Dermis blood vessel endothelial cell (primary cell): Measurements from ENCODE around the gene SCLY. TPM values are rescaled to one million over a fixed set of nuclear protein-coding genes. Genes with fewer than 3 reads are reported as not detected.
"Not testable (repeated sequence)": the region's sequence is repeated elsewhere in the genome, so short reads cannot be mapped to it uniquely, and the experiment has no call there.

Experiments
- DNase-seq: peaks from one replicate; pipeline ENCODE4 v3.0.0; 2010
- total RNA-seq: library from RNA; depleted of rRNA; stranded (reverse); fragments of >200 nt; gene quantifications from 2 replicates; pipeline ENCODE4 v1.2.3, GENCODE V29; 2014

The SCLY gene
- total RNA-seq, 1 donor from 2014 or later, result 15.1 TPM

- DNase-seq, result no peak
Observed at GRCh38 chr2:238040918-238041317, 19.9 kb upstream of the SCLY start.

GRCh38 chr2:238042090-238042489, 18.7 kb upstream of the SCLY start:
- no peak for DNase-seq

- peak; percentile 40 for DNase-seq
Observed at GRCh38 chr2:238042849-238043584, 17.8 kb upstream of the SCLY start.

DNA sequence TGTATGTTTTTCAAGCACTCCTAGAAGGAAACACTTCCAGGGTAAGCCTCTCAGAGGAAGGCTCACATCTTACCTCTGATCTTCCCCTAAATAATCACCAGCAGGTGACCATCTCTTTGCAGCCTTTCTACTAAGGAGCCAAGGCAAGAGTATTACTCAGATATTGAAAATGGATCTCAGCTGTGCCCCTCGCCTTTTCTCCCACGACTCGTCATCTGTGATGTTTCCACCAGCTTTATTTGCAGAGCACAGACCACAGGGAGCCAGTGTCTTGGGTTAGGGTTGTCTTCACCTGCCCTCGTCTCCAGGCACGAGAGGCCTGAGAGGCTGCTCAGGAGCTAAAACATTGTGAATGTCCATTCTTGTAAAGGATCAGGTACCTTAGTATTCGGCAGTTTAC, 16.9 kb upstream of the SCLY start:
- DNase-seq, result no peak

GRCh38 chr2:238045575-238045974, 15.2 kb upstream of the SCLY start:
- DNase-seq, result no peak

DNA sequence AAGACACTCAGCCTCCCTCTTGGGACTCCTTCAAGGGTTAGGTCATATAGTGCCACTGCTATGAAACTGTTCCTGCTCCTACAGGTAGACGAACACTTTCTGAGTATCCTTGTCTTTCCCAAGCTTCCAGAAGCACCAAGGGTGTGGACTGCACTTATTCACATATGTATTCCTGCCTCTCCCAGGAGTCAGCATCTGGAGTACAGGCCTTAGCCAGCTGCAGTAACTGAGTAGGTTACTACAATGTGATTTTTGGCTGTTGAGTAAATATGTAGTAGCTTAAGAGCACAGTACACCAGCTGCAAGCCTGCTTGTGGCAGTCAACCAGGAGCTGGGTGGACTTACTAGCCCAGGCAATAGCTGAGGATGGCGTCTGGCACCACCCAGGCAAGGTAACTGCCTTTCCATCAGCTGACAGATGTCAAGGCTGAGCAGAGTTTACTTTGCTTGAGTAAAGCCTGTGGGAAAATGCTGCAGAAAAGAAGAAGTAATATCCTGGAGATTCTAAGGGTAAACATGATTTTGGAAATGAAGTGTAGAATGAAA, 14.0 kb upstream of the SCLY start:
- DNase-seq, result no peak

DNA sequence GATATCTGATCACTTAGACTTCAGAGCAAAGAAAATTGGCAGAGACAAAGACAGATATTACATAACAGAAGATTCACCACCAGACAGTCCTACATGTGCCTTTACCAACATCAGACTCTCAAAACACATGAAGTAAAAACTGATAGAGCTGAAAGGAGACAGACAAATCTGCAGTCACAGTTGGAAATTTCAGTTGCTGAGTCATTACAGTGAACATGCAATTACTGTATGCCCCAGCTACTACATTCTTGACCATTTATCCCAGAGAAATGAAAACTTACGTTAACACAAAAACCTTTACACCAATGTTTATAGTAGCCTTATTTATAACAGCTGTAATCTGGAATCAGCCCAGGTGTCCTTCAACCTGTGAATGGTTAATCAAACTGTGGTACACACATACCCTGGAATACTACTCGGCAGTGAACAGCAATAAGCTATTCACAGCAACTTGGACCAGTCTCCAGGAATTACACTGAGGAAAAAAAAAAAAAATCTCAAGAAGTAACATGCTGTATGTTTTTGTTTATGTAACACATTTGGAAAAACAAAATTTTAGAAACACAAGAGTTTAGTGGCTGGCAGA, 7.5 kb upstream of the SCLY start:
- DNase-seq, result no peak

GRCh38 chr2:238055841-238056240, 5.0 kb upstream of the SCLY start:
- DNase-seq, result no peak

GRCh38 chr2:238057696-238058575, 2.9 kb upstream of the SCLY start:
- not testable (repeated sequence) for DNase-seq

DNA sequence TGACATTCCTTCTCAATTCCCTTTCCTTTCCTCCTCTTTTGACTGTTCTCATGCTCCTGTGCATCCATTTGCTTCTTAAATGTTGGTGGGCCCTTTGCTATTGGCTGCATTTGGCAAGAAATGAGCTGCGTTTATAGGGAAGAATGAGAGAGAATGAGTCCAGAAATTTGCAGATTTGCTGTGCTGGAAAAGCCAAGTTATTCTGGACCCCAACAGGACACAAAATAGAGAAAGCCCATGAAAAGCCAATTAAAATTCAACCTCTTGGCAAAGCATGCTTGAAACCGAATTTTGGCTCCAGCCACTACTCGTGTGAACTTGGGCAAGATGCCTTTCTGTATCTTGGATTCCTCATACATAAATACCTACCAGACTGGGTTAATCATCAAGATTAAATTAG, 1.3 kb upstream of the SCLY start:
- DNase-seq, result no peak

GRCh38 chr2:238060096-238060541, 682 bp upstream of the SCLY start:
- DNase-seq, result no peak

- peak; percentile 57 for DNase-seq
Observed at GRCh38 chr2:238061315-238062202, 758 bp downstream of the SCLY start.

DNA sequence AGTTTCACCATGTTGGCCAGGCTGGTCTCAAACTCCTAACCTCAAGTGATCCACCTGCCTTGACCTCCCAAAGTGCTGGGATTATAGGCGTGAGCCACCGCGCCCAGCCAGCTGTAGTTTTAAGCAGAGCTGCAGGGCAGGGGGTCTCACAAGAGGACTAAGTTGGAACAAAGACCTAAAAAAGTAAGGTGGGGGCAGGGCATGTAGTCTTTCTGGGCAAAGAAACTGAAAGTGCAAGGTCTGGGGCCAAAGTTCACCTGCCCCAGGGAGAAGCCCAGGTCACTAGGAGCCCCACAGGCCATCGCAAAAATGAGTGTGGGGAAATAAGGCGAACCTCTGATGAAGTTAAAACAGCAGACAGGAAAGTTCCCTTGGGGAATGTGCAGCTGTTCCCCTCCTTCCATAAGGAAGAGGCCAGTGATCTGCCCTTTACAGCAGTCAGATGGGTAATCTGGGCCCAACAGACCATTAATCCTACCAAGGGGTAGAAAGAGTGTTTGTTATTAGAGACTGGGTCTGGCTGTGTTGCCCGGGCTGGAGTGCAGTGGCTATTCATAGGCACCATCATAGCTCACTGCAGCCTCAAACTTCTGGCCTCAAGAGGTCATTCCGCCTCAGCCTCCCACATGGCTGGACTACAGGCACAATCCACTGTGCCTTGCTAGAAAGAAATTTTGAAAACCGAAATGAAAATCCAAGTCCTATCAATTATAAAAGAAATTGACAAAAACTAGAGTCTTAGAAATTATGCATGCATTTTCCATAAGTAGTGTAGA, 2.8 kb downstream of the SCLY start:
- DNase-seq, result no peak

DNA sequence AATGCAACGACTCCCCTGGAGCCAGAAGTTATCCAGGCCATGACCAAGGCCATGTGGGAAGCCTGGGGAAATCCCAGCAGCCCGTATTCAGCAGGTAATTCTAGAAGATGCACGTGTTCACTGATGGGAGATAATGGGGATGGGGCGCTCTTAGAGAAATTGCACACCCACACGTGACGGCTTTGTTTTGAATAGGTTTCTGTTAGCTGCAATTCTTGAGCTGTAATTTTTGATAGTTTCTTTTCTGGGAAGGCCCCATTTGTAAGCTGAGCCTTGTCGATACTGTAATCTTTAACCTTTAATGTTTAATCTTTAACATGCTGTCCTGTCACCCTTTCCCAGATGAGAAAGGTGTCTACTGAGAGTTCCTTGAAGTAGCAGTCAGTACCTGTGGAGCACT, 3.6 kb downstream of the SCLY start:
- DNase-seq, result no peak

DNA sequence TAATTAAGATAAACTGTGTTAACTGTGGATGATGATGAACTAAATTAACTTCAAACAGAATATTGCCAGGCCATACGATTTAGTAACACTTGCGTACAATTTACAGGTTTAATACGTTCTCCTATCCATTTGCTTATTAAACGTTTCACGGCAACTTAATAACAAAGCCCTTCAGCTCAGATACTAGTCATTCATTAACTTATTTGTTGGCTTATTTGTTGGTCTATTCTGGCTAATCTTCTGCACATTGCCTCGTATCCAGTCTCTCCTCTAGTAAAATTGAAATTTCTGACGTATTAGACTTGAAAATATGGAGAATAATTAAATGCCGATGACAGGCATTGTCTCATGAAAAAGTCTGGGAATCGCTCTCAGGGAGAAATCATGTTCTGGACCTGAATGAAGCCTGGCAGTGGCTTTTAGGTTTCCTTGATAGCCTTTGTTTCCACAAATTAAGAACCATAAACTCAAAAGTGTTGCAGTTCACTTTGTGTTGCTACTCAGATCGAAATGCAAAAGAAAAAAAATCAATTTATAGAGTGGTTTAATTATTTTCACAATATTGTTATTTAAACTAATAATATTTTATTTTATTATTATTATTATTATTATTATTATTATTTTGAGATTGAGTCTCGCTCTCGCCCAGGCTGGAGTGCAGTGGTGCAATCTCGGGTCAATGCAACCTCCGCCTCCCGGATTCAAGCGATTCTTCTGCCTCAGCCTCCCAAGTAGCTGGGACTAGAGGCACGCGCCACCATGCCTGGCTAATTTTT, 4.5 kb downstream of the SCLY start:
- DNase-seq, result no peak

DNA sequence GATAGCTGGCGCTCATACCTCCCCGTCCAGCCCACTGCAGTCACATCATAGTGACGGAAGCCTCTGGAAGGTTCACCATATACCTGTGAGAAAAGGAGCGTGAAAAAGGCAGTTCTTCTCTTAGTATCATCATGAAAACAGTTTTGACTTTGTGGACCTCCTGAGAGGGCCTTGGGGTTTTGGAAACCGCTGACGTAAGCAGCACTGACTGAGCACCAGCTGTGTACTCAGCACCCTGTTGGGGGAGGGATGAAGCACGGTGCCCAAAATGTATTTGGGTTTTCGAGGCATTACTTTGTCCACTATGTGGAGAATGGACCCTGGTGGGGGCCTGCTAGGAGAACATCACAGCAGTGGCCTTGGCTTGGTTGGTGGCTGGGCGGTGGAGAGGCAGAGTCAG, 5.4 kb downstream of the SCLY start:
- no peak for DNase-seq

- DNase-seq, result not testable (repeated sequence)
Observed at GRCh38 chr2:238066718-238067117, 5.9 kb downstream of the SCLY start.

GRCh38 chr2:238067939-238068338, 7.1 kb downstream of the SCLY start:
- no peak for DNase-seq

DNA sequence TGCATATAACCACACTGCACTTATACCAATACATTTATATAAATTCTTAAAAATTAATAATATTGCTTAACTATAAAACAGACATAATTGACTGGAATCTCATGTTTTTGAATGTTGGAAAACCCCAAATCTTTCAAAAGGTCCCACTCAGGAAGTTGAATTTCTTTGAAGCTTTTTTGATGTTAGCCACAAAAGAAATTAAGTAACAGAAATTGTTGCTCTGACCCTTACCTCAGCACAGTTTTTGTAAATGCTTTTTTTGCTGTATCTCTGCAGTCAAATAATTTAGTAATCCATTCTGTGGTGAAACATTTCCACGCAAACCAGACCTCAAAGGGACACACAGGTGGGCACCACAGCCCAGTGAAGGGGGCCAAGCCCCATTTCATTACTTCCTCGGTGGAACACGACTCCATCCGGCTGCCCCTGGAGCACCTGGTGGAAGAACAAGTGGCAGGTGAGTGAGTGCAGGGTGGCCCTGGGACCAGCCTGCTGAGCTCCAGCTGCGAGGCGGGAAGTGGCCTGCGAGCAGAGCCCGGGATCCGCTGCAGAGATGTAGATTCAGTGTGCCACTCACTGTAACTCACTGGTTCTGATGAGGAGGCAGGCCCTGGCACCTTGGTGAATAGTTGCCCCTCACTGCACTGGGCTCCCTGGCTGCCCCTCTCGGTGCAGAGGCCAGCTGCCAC, 8.4 kb downstream of the SCLY start:
- DNase-seq, result no peak

DNA sequence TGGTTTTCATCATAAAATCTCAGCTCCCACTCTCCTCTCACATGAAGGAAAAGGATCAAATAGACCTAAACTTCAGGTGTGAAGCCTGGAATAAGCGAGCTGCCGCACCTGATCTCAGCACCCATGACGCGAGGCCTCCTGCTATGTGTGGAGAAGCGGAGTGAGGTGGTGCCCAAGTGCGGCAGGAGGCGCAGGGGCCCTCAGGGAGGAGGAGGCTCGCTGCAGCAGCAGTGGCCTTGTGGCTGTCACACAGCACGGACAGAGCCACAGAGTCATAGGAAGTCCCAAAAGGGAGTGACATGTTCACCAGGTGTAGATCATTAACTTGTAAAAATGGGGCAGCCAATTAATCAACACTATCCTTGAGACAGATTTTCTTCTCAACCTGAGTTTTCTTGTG, 9.1 kb downstream of the SCLY start:
- no peak for DNase-seq
